HT-29 (cell line): ENCODE measurements around the gene PAMR1. TPM values are rescaled to one million over a fixed set of nuclear protein-coding genes. Genes with fewer than 3 reads are reported as not detected.

Experiments
- DNase-seq: peaks from one replicate; pipeline ENCODE4 v3.0.0-alpha.2; 2015; ENCODE audit warnings: low spot score
- total RNA-seq: library from RNA; depleted of rRNA; stranded (reverse); fragments of >200 nt; shearing (Covaris generic); gene quantifications from 2 replicates; pipeline ENCODE4 v1.2.3, GENCODE V29; 2014

The PAMR1 gene
- total RNA-seq, 1 experiment from 2014 or later: not detected

DNA sequence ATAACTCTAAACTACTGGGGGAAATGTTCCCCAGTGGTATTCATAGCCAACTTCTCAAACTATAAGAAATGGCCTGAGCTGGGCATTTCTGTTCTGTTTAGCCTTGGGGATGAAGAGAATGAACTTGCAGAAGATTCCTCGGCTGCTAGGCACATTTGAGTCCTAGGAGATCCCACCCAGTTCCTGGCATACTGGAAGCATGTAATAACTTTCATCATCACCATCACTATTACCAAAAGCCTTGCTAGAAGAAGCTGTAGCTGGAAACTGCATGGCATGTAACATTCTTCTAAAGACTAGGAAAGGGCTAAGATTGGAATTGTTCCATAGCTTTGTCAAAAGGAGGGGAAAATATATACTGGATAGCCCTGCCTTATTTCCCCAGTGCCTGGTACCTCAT, 65.9 kb downstream of the PAMR1 start:
- DNase-seq: no peak

DNA sequence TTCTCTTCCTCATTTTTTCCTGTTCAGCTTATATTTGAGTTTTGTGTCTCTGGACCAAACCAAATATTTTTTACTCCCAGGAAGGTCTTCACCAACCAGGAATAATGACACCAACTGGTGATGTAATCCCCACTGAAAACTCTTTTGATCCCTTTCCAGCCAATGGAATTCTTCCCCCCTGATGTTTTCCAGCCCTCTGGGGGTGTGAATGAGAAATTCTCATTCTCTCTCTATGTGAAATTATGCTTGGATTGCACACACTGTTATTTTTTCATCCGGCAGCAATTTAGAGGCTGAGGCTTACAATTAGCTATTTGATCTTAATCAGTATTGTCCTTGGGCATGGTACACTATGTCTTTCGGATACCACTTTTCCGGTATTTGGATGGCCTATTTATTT, 66.6 kb downstream of the PAMR1 start:
- no peak for DNase-seq

DNA sequence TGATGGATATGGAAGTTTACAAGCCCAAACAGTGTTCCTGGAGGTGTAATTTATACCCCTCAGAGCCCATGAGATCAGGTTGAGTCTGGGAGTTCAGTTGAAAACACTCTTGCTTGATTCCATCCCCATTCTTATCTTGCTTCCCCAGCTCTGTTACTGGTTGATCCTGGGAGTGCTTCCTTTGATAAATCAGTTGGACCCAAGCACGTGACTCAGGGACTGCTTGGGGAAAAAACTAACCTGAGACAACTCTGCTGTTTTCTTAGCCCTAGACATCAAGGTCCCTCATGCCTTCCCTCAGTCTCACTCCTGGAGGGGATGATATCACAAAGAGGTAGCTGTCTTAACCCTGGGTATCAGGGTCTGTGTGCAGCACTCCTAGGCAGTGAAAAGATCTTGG, 71.1 kb downstream of the PAMR1 start:
- DNase-seq: no peak

DNA sequence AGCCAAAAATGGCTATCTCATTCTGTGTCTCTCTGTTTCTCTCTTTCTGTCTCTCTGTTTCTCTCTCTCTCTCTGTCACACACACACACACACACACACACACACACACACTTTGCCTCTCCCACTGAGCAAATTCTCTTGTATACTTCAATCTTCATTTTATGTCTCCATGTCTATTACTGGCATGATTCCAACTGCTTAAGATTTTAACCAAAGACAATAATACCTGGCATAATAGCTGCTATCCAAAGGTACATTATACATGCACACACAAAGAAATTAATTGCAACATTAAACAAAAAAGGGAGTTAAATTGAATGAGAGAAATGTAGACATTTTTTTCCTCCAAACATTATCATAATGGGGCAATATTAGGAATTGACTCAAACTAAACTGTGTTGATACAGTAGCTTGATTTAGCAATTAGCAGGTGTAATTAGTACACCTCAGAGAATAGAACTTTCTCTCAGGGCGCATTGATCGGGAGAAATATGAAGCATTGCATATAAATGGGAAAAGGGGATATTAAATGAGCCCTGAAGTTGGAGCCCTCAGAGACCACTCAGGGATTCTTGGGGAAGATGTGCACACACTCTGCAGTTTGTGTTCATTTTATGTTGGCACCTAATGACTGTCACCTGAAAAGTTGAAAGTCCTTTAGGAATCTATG, 88.7 kb downstream of the PAMR1 start:
- DNase-seq: no peak

DNA sequence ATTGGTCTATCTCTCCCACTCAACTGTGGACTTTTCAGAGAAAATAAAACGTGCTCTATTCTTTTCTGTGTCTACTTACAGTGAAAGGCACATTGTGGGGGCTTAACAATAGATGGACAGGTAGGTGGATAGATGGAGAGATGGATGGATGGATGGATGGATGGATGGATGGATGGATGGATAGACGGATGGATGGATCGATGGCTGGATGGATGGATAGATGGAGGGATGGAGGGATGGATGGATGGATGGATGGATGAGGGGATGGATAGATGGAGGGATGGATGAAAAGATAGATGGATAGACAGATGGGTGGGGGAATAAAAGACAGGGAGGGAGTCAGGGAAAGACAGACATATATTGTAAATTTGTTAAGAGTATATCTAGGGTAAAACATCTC, 91.8 kb downstream of the PAMR1 start:
- DNase-seq: no peak

DNA sequence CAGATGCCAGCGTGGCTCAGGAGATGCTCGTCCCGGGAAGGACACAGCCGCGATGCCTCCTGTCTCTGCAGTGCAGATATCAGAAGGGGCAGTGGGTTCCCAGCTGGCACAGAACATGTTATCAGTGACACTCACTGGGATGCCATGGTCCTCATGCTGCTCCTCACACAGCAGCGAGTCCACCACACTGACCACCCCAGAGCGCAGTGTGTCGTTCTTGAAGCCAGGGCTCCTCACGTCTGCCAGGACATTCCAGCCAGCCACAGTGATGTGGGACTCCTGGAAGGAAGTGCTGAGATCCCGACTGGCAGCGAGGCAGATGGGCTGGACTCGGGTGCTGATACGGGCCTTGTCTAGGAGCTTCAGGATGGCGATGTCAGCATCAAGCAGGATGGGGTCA, 93.0 kb downstream of the PAMR1 start:
- DNase-seq: no peak

DNA sequence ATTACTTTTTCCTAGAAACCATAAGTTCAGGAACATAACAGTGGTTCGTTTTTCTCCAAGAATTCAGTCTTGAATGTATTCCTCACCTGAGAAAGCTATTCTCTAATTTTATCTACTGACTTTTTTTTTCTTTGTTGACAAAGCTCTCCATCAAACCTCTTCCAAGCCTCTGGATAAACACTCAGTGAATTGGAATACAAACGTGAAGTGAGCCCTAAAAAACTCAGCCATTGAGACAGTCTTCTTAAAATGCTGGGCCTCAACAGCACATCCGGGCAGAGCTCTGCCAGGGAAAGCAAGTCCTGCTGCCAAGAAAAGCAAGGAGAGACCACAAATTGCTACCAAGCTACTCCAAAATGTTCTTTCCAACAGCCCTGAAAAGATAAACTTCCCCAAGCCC, 98.3 kb downstream of the PAMR1 start:
- DNase-seq: no peak

DNA sequence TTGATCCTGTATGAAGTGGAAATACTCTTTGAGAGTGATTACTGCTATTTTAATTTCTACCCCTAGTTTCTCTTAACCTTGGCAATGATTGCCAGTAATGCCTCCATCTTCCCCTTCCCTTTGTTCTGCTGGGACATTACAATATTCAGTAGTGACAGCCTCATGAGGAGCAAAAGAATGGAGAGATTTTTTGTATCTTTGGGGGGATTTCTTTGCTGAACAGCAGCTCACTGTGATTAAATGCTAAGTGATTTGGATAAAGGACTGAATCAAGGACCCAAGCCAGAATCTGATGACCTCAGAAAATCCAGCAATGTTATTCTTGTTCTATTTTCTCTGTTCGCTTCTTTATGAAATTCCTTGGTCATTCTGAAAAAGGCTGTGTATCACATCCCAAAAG, 99.1 kb downstream of the PAMR1 start:
- no peak for DNase-seq

DNA sequence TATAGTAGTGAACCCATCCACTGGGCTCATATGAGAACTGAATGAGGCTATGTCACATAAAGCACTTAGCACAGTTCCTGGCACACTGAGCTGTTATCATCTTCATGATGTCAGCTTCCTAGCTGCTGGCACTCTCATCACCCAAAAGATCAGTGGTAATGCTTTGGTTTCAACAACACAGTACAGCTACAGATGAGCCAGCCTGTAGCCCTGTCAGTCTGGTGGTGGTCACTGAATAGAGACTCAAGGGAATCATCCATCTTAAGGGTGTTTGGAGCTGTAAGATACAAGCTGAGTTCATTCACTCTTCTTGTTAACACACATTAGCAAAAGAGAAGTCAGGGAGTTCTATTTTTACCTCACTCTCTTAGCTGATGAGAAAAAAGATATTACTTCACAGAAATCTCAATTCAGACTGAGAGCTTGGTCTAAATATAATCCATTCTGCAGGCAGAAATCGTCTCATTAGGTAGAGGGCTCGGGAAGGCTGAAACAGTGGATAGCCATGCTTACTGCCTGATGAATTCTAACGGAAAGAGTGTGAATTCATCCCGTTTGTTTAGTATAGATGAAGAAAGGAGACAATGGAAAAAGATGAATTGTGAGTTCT, 99.7 kb downstream of the PAMR1 start:
- DNase-seq: no peak

DNA sequence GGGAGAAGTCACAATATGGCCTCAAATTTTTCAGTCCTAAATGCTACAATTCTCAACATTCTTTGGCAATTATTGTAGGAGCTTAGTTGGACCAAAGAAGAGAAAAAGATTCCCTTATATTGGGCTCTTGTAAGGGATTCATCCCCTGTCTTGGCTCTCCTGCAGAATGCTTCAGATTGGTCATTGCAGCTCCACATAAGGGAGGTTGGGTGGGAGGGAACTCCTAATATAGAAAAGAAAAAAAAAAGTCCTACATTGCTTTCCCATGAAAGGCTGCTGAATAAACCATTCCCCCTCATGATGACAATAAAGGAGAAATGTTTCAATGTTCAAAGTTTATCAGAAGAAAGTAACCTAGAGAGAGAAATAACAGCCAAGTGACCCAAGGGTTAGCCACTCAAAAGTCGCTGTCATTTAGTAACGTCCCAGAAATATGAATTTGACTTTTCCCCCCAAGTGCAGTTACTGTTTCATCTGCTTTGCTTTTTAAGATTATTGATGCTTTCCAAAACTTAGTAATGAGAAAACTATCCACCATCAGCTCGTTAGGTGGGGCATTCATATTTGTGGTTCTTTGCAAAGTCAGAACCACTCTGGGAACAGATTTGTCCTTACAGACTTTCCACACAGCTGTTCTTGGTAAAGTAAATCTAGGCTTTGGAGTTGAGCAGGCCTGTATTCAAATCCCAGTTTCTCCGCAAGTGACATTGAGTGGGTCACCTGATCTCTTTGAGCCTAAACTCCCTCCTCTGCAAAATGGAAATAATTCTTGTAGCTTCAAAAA, 101.1 kb downstream of the PAMR1 start:
- DNase-seq: no peak

DNA sequence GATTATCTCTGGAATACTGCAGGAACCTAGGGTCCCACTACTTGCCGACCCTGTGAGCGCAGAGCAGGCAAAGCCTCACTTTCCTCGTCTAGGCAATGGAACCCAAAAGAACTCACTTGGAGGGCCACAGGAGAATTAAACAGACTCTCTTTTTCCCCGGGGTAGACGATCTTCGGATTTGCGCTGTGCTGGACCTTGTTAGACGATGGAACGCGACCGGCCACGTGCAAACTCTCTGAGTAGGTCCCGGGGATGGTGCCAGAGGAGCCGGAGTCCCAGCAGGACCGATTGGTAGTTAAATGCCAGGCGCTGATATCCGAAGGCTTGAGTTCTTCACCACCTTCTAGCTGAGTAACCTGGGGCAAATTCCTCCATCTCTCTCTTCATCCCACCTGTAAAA, 105.0 kb downstream of the PAMR1 start:
- no peak for DNase-seq

DNA sequence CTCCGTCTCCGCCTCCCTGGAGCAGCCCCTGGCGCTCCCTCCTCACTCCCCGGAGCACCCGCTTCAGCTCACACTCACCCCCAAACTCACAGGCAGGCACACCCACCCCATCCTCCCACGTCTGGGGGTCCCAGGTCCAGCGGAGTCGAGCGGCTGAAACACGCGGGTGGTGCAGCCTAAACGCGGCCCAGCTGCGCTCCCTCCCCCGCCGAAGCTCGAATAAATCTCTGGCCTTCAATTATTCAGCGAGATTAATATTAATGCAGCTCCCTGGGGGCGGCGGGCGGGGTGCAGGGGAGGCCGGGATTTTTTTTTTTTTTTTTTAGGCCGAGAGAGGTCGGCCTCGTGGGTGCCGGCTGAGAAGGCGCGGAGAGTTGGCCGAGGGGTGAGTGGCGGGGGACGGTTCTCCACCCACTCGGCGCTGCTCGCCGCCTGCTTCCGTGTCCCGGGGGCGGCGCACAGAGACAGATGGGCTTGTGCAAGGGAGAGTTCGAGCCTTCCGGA, 105.5 kb downstream of the PAMR1 start:
- no peak for DNase-seq

DNA sequence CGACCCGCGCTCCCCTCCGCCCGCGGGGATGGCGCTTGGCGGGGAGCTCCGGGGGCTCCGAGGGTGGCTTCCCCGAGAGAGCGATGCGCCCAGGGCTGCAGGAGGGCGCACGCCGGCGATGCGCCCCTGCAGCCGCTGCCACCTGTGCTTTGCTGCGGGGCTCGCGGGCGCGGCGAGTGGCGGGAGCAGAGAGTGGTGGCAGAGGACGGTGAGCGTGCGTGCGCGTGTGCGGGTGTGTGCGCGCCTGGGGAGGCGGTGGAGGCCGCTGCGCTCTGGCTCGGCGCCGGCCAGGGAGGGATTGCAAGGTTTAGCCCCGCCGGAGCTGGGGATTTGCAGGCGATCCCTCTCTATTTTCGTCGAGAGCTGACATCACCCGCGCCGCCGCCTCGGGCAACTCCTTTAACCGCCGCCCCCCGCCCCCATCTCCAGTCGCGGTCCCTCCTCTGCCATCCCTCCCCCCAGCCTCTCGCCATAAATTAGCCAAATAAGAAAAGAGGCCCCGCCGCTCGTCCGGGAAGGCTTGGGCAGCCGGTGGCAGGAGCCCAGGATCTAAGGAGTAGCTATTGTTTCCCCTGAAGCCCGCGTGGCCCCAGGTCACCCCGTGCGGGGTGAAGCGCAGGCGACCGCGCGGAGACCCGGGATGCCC, 106.1 kb downstream of the PAMR1 start, which contains the start of gene SLC1A2:
Gene SLC1A2 (minus strand): TSS at position 375 of the 646 bp plus-strand sequence. CDS start 592 bp downstream, outside the sequence.
- DNase-seq: no peak

DNA sequence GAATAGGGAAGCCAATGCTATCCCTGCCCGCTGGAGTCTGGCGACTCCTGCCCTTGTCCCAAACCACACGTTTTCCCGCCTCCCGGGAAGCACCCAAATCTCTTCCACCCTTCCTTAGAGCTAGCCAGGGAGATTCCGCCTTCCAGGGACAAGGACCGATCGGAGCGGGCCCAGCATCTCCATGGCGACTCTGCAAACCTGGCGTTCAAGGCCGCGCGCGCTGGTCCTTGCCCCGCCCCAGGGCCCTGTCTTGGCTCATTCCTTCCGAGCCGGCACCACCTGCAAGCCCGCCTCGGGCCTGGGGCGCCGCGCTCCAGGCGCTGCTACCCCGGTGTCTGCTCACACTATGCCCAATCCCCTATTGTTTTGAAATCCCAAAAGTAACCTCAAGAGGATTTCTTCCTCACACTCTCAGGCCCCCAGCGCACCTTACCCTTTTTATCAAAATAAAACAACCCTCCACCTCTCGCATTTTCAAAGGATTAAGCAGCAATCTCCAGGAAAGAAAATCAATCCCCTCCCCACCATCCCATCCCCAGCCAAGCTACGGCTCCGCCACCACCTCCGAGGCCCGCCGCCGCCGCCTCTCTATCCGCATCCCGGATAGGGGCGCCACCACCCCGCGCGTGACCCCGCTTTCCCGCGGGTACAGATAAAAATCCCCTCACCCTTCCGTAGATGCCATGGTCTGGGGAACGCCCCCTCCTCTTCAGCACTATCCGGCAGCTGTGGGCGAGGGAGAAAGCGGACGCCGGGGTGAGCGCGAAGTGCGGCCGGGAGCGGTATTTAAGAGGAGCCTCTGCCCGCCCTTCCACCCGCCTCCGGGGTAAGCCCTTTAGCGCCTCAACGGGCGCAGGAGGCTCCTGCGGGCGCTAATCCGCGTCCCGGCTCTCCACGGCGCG, 106.9 kb downstream of the PAMR1 start:
- no peak for DNase-seq

DNA sequence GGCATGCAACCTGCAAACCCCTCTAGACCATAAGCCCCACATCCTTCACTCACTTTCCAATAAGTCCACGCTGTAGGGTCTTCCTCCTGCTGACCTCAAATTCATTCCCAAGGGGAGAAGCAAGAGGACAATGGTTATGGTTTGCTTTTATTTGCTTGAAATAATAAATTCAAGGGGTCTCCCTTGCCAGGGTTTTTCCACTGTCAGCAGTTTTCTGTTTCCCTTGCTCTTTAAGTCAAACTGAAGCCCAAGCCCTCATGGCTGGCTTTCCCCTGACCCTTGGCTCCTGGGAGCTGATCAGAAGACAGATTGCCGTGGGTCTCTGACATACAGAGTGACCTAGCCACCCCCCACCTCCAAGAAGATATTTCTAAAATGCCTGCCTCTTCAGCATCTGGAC, 109.9 kb downstream of the PAMR1 start:
- DNase-seq: no peak

DNA sequence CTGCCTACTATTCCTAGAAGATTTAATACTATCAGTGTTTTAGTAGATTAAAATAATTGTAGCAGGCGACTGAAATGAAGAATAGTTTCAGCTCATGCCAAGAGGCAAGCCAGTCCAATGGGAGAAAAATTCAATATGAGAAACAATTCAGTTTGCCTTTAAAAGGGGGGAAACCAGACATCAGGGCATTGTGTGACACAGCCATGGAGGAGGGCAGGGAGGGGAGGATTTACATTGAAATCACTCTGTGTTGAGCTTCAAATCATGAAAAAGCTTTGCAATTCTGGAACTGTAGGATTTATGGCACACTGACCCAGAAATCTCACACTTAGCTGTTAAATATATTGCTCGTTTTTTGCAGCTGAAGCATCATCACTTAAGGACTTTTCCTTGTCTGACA, 110.6 kb downstream of the PAMR1 start:
- no peak for DNase-seq

DNA sequence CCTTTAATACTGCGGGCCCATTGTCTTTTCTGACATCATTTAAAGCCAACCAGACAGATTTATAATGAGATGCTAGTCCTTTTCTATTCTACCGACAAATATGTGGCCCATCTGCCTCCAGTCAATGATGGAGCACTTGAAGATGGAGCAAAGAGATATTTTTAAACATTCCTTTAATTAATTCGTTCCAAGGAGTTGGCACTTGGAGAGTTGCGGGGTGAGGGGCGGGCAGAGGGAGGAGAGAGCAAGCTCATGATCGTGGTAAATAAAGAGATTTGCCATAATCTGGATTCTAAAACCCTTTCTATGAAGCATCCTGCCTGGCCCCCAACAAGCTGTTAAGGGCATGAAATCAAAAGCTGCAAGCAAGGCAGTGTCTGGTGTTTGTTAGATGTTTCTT, 111.1 kb downstream of the PAMR1 start:
- no peak for DNase-seq

DNA sequence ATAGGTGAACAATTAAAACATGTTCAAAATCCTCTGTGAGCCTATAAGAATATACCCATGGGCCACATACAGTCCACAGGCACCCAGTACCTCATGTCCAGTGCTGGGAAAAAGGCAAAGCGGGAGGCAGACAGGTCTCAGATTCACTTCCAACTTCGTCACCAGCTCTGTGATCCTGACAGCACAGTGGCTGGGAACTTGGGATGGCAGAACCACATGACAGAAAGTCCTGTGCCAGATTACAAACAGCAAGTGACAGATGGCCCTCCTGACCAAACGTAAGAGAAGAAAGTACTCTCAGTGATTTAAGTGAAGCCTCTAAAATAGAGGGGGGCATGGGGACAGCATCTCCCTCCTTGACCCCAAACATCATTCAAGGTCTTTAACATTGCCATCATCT, 111.8 kb downstream of the PAMR1 start:
- DNase-seq: no peak

DNA sequence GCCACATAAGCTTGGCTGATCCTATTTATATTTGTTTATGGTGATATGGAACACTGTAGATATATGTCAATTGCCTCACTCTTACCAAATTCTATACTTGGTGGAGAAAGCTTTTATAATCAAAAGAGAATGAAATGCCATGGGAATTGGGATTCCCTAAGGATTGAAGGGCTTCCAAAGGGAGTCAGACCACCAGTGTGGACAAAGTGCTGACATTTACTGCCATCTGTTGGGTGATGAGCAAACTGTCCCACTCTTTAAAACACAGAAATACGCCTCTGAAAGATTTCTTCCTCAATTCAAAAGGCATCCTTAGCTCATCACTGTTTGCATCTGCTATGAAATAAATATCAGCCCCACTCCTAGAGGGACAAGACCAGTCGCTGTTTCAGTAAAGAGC, 113.1 kb downstream of the PAMR1 start:
- DNase-seq: peak; percentile 55

DNA sequence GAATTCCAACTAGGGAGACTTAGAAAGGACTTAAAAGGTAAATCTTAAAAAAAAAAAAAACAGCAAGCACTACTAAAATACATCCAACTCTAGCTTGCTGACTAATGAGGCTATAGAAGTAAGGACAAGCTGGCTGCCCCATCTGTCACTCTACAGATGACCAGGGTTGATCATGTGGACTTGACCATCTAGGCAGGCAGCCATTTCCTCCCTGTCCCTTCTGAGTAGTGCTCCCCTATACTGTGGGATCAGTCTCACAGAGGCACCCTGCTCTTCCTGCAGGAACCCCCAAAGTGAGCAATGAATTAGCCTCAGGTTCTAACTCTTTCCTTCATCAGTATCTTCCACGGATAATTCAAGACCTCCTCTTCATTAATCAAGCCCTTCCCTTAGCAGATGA, 118.4 kb downstream of the PAMR1 start:
- DNase-seq: no peak

DNA sequence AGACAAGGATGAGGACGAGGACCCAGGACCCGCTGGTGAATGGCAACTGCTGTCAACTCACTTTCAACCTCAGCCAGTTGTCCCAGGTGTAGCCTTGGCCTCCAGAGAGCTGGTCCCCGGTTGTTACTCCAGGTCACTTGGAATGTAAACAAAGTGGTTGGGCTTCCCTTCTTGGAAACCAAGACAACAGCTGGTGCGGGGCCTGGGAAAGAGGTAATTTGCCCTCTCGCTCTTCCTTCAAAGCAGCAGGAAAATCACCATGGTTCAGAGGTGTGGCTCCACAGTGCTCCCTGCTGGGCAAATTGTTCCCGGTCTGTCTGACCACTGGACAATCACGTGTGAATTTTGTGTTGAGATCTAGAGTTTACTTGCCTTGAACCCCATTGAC, 121.0 kb downstream of the PAMR1 start:
- DNase-seq: peak; percentile 62
